ENCODE data around the gene LRRC58. TPM values are rescaled to one million over a fixed set of nuclear protein-coding genes. Genes with fewer than 3 reads are reported as not detected.

LRRC58 gene
- total RNA-seq, 1 donor from 2014 or later, result 21.8 TPM

DNA sequence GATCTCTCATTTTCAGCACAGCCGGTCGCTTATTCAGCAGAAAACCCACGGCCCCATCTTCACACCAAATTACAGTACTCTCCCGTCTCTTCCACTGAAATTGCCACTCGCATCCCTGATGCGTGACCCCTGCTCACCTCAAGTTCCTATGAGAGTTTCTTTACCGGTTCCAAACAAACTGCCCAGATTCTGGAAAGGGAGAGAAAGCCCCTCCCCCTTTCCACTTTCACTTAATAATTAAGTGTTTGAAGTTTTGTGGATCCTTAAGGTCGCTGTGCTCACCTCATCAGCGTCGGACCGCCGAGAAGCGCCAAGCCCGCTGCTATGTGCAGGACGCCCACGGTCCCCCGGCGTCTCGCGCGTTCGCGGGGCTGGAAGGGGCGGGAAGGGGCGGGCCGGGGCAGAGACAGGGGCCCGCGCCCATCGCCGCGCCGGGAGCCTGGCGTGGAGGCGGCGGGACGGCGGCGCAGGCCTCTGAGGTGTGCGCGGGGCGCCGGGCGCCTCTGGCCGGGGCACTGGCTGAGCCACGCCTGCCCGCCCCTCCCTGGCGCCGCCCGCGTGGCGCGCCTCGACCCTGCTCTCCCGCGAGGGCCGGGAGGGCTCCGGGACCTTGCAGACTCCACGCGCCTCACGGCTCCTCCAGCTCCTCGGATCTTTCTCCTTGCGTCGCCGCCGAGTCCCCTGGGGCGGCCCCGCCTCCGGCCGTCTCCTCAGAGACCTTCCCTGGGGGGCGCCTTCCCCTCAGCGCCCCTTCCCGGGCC is 64.2 kb downstream of the LRRC58 start, which contains the start of gene GPR156:
Gene GPR156, minus strand, starts transcription at position 476 of the 761 bp plus-strand sequence. CDS start 41,124 bp downstream, outside the sequence.
- TF ChIP-seq CTCF (IDR thresholded peaks at IDR 0.05), result no peak
- intact Hi-C loops (cut with DNase I), result no loop called here
- no peak for DNase-seq
- H3K9me3 ChIP-seq, result no peaks in the 10 kb centered on the region
- no peaks in the 10 kb centered on the region for H3K36me3 ChIP-seq
- peaks cover 4% of the 10 kb centered on the region for H3K4me1 ChIP-seq
- H3K4me3 ChIP-seq, result peak within 1 kb of the TSS; percentile 50
- ATAC-seq, result peak; percentile 84
- no peak within 1 kb of the TSS for H3K27ac ChIP-seq
- peaks cover 4% of the 10 kb centered on the region for H3K27me3 ChIP-seq

DNA sequence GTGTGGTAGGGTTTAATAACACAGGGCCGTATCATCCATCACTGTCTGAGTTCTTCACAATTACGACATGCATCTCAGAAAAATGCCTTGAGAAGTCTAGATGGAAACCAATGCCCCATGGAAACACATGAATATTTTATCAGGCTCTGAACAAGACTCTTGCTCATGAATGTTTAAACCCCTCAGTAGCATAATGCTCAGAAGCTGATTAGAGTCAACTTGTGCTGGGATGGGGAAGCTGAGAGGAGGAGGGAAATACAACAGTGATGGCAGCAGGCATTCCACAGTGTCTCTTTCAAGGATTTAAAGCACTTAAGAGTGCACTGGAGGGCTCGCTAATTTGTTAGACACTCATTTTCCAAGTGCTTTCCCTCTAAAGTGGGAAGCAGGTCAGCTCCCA is 67.9 kb downstream of the LRRC58 start:
- H3K4me3 ChIP-seq, result no peak overlapping the region
- peaks cover 4% of the 10 kb centered on the region for H3K27me3 ChIP-seq
- peaks cover 4% of the 10 kb centered on the region for H3K4me1 ChIP-seq
- no peaks in the 10 kb centered on the region for H3K36me3 ChIP-seq
- no peak overlapping the region for H3K27ac ChIP-seq
- intact Hi-C loops (cut with DNase I), result no loop called here
- no peaks in the 10 kb centered on the region for H3K9me3 ChIP-seq
- ATAC-seq (no peak), DNase-seq (no peak)
- no peak for TF ChIP-seq CTCF (IDR thresholded peaks at IDR 0.05)

GRCh38 chr3:120280566-120280965 is 68.6 kb downstream of the LRRC58 start:
- intact Hi-C loops (cut with DNase I), result no loop called here
- Histone ChIP-seq H3K9me3 (no peaks in the 10 kb centered on the region), H3K27ac (no peak overlapping the region), H3K36me3 (no peaks in the 10 kb centered on the region), H3K27me3 (peaks cover 4% of the 10 kb centered on the region), H3K4me1 (peaks cover 4% of the 10 kb centered on the region), H3K4me3 (no peak overlapping the region)
- no peak for DNase-seq
- no peak for ATAC-seq
- TF ChIP-seq CTCF (IDR thresholded peaks at IDR 0.05), result no peak

DNA sequence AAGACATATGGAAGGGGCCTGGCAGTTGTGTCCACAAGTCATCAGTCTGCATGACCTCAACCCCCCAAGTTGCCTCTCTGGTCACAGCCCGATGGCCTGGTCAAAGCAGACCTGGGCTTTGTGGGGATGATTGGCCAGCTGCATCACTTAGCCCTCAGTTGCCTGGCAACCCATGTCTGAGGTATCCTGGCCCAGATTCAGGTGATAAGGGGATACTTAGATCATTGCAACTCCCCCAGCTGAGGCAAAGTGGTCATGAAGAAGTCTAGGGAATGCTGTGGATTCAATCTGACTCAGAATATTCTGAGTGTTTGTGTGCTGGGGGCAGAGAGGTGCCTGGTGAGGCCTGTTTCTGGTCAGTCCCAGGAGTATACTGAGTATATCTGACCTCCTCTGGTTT is 69.1 kb downstream of the LRRC58 start:
- no peak overlapping the region for H3K4me3 ChIP-seq
- H3K36me3 ChIP-seq, result no peaks in the 10 kb centered on the region
- intact Hi-C loops (cut with DNase I), result no loop called here
- DNase-seq (no peak), ATAC-seq (no peak)
- TF ChIP-seq CTCF (IDR thresholded peaks at IDR 0.05), result no peak
- H3K27me3 ChIP-seq, result no peaks in the 10 kb centered on the region
- H3K27ac ChIP-seq, result no peak overlapping the region
- H3K4me1 ChIP-seq, result no peaks in the 10 kb centered on the region
- H3K9me3 ChIP-seq, result no peaks in the 10 kb centered on the region

- H3K27me3 ChIP-seq, result no peaks in the 10 kb centered on the region
- no peaks in the 10 kb centered on the region for H3K9me3 ChIP-seq
- no peak for ATAC-seq
- DNase-seq, result no peak
- TF ChIP-seq CTCF (IDR thresholded peaks at IDR 0.05), result no peak
- H3K36me3 ChIP-seq, result no peaks in the 10 kb centered on the region
- intact Hi-C loops (cut with DNase I), result no loop called here
- H3K4me3 ChIP-seq, result no peak overlapping the region
- H3K4me1 ChIP-seq, result no peaks in the 10 kb centered on the region
- no peak overlapping the region for H3K27ac ChIP-seq
These were observed 72.4 kb downstream of the LRRC58 start for GRCh38 chr3:120276767-120277166.
